PC-9 (cell line): ENCODE results near the gene TECPR1. TPM values are rescaled to one million over a fixed set of nuclear protein-coding genes. Genes with fewer than 3 reads are reported as not detected.
A peak's percentile ranks its signal among the peaks of the same experiment; 100 is the strongest.

ENCODE experiments used
- BruUV-seq: library from RNA; stranded (reverse); fragments of 400-500 nt; replicated peaks from 2 replicates; lab custom pipeline; 2021; lab: Mats Ljungman, UMichigan
- CTCF ChIA-PET: fragments of 300-600 bp; sonication (Branson Sonifier 250); formaldehyde crosslinking; loops from one replicate; lab custom pipeline; 2022; ENCODE audit warnings: antibody characterized with exemption; lab: Charles Lee
- POLR2A ChIA-PET: fragments of 300-600 bp; sonication (Branson Sonifier 250); formaldehyde crosslinking; loops from one replicate; lab custom pipeline; 2022; ENCODE audit warnings: antibody characterized with exemption; ENCODE audit not compliant: unreplicated experiment; lab: Charles Lee
- DNase-seq, 2 experiments: peaks; one replicate each; pipeline versions ENCODE4 v3.0.0 to v3.0.0-alpha.2; 2015 to 2022; ENCODE audit warnings: mixed read lengths in 1 of 2
- H2AFZ ChIP-seq: fragments of 200-600 bp; sonication (generic); 2 replicates; pipeline ENCODE4 v1.8.1; 2017; ENCODE audit warnings: antibody characterized with exemption
- H3F3A ChIP-seq: fragments of 200-600 bp; sonication (generic); 2 replicates; pipeline ENCODE4 v1.8.1; 2017; ENCODE audit warnings: antibody characterized with exemption, mild to moderate bottlenecking, low read depth; ENCODE audit not compliant: insufficient read depth
- H3K27ac ChIP-seq: fragments of 200-600 bp; sonication (generic); 2 replicates; pipeline ENCODE4 v1.6.1; 2016; ENCODE audit warnings: mixed run types
- H3K27me3 ChIP-seq: fragments of 200-600 bp; sonication (generic); 2 replicates; pipeline ENCODE4 v1.6.1; 2016; ENCODE audit warnings: low read depth, mixed run types; ENCODE audit not compliant: insufficient read depth
- H3K36me3 ChIP-seq: fragments of 200-600 bp; sonication (generic); 2 replicates; pipeline ENCODE4 v1.6.1; 2016; ENCODE audit warnings: low read depth, mixed run types
- H3K4me1 ChIP-seq: fragments of 200-600 bp; sonication (generic); replicated peaks from 2 replicates; pipeline ENCODE4 v1.6.1; 2016; ENCODE audit warnings: mixed run types; ENCODE audit not compliant: insufficient read depth
- H3K4me2 ChIP-seq: fragments of 200-600 bp; sonication (generic); 2 replicates; pipeline ENCODE4 v1.6.1; 2017; ENCODE audit warnings: mixed run types
- H3K4me3 ChIP-seq: fragments of 200-600 bp; sonication (generic); 2 replicates; pipeline ENCODE4 v1.6.1; 2016; ENCODE audit warnings: mixed run types
- H3K79me2 ChIP-seq: fragments of 200-600 bp; sonication (generic); 2 replicates; pipeline ENCODE4 v1.6.1; 2017; ENCODE audit warnings: low read depth, mixed run types
- H3K9me2 ChIP-seq: fragments of 200-600 bp; sonication (generic); 2 replicates; pipeline ENCODE4 v1.8.1; 2017; ENCODE audit warnings: mild to moderate bottlenecking; ENCODE audit not compliant: insufficient read depth
- H3K9me3 ChIP-seq: fragments of 200-600 bp; sonication (generic); 2 replicates; pipeline ENCODE4 v1.8.1; 2016; ENCODE audit warnings: low read depth; ENCODE audit not compliant: insufficient read depth
- H4K20me1 ChIP-seq: fragments of 200-600 bp; sonication (generic); 2 replicates; pipeline ENCODE4 v1.8.1; 2017; ENCODE audit not compliant: insufficient read depth
- EZH2 ChIP-seq: fragments of 200-600 bp; sonication (generic); IDR thresholded peaks from 2 replicates; pipeline ENCODE4 v1.8.0; 2017; ENCODE audit warnings: antibody characterized with exemption, low read depth
- intact Hi-C: fragments of 100-400 bp; cut with micrococcal nuclease; formaldehyde crosslinking; loops from one replicate; pipeline ENCODE4 v1.10.0; 2022; ENCODE audit not compliant: unreplicated experiment
- total RNA-seq: library from RNA; stranded (reverse); gene quantifications from 2 replicates; pipeline ENCODE4 v1.2.3, GENCODE V29; 2021
- TF ChIP-seq, protein P1 (sequence below): fragments of 200-600 bp; sonication (generic); conservative IDR thresholded peaks from 2 replicates; pipeline ENCODE4 v1.6.1; 2017; ENCODE audit warnings: mixed run types, antibody characterized with exemption, mild to moderate bottlenecking, moderate library complexity

Gene TECPR1
- total RNA-seq, 1 experiment from 2014 or later: 22.7 TPM

DNA sequence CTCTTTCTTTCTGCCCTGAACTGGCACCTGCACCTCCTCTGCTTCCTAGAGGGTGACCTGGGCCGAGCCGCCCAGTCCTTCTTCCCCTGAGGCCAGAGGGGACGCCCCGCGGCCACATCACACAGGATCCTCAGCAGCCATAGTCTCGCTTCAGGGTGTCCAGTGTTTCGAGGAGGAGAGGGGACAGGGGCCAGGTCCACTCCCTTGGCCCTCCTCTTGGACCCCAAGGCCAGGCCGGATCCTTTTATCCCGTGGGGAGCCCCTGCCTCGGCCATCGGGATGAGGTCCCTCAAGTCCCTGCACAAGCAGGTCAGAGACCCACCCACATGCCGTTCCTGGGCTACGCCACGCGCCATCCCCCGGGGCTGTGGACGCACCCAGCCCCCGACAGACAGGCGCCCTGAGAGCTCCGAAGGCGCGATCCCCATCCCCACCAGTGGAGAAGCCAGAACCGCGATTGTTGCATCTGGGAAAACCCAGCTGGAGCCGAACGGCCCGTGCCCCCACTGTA, 37.2 kb downstream of the TECPR1 start:
- TF ChIP-seq EZH2: no peak
- TF ChIP-seq, protein P1, sequence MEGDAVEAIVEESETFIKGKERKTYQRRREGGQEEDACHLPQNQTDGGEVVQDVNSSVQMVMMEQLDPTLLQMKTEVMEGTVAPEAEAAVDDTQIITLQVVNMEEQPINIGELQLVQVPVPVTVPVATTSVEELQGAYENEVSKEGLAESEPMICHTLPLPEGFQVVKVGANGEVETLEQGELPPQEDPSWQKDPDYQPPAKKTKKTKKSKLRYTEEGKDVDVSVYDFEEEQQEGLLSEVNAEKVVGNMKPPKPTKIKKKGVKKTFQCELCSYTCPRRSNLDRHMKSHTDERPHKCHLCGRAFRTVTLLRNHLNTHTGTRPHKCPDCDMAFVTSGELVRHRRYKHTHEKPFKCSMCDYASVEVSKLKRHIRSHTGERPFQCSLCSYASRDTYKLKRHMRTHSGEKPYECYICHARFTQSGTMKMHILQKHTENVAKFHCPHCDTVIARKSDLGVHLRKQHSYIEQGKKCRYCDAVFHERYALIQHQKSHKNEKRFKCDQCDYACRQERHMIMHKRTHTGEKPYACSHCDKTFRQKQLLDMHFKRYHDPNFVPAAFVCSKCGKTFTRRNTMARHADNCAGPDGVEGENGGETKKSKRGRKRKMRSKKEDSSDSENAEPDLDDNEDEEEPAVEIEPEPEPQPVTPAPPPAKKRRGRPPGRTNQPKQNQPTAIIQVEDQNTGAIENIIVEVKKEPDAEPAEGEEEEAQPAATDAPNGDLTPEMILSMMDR: no peak
- no TSS peak for BruUV-seq
- DNase-seq: no peak
- Histone ChIP-seq H3K4me1 (no peaks in the 10 kb centered on the region), H3K4me2 (no peak overlapping the region), H3K9me3 (no peaks in the 10 kb centered on the region), H3K4me3 (no peak overlapping the region), H3K79me2 (no peaks in the 10 kb centered on the region), H3F3A (peaks cover 9% of the 10 kb centered on the region; the same call in 1 of the 2 replicates), H4K20me1 (no peaks in the 10 kb centered on the region), H3K9me2 (no peaks in the 10 kb centered on the region), H3K36me3 (no peaks in the 10 kb centered on the region), H2AFZ (no peak overlapping the region), H3K27me3 (no peaks in the 10 kb centered on the region), H3K27ac (no peak overlapping the region)
- intact Hi-C loops: no loop called here
- CTCF ChIA-PET: no interaction called here
- POLR2A ChIA-PET: no interaction called here

DNA sequence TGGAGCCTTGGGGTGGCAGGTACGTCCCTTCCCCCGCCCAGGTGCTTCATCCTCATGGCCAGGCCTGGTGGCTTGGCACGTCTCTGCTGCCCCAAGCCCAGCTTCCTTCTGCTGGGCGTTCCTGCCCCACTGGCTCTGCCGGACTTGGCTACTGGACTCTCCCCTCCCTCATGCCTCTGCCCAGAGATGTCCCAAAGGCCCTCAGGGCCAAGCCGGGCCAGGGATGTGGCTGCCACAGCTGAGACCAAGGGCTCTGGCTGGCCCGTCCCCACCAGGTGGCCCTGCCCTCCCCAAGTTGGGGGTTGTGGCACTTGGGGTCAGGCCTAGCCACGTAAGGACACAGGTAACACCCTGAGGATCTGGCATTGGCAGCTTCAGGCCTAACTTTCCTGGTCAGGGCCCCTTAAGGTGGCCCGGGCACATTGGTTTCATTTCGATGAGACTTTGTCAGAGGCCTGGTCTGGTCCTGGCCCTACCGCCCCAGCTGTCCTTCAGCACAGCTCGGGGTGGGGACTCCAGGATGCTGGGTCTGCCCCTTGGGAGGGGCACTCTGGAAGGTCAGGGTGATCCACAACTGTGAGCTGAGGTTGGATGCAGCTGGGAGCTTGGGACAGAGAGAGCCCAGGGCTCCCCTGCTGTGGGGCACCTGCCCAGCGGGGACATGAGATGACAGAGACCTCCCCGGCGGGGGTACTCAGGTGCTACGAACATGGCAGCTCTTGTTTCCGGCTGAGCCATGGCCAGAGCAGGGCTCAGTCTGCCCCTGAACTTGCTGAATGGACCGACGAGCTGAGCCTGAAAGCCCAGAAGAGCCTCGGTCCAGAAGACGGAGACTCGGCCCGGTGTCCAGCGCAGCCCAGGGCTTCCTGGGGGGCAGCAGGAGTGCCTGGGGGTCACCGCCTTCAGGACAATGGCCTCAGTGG, 37.9 kb downstream of the TECPR1 start:
- no peaks in the 10 kb centered on the region for H3K79me2 ChIP-seq
- H3K27ac ChIP-seq: no peak overlapping the region
- CTCF ChIA-PET: no interaction called here
- intact Hi-C loops: no loop called here
- peaks cover 3% of the 10 kb centered on the region; the same call in 1 of the 2 replicates for H3F3A ChIP-seq
- no peaks in the 10 kb centered on the region for H3K4me1 ChIP-seq
- H3K27me3 ChIP-seq: no peaks in the 10 kb centered on the region
- no TSS peak for BruUV-seq
- H3K4me3 ChIP-seq: no peak overlapping the region
- POLR2A ChIA-PET: no interaction called here
- no peak overlapping the region for H3K4me2 ChIP-seq
- no peaks in the 10 kb centered on the region for H4K20me1 ChIP-seq
- H3K9me3 ChIP-seq: no peaks in the 10 kb centered on the region
- no peaks in the 10 kb centered on the region for H3K9me2 ChIP-seq
- no peak overlapping the region for H2AFZ ChIP-seq
- TF ChIP-seq, protein P1: no peak
- TF ChIP-seq EZH2: no peak
- DNase-seq: peak in 1 of 2 experiments; percentile 24
- no peaks in the 10 kb centered on the region for H3K36me3 ChIP-seq

DNA sequence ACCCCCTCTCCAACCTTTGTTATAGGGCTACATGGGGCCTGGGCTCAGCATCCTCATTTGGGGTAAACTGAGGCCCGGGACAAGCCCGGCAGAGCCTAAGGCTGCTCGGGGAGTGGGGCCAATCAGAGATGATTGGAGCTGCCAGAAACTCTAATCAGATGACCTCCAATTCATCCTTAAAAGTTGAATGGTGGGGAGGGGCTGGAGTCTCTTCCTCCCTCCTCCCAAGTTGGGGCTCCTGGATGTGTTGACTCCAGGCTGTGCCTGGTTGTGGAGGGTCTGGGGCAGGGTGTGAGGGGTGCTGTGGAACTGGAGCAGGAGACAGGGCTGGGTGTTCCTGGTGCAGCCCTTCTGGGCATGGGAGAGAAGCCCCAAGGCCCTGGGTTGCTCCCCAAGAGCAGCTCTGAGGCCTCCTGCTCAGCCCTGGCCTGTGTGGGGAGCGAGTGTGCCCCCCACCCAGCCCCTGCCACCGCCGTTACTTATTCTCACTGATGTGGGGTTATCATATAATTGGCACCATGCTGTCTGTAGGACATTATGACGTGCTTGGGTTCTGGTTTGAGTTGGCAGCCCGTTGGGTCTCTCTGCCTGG, 38.6 kb downstream of the TECPR1 start:
- Histone ChIP-seq H3K4me1 (no peaks in the 10 kb centered on the region), H3K9me2 (no peaks in the 10 kb centered on the region), H3F3A (no peaks in the 10 kb centered on the region; the same call in 1 of the 2 replicates), H3K27me3 (no peaks in the 10 kb centered on the region), H3K27ac (no peak overlapping the region), H2AFZ (no peak overlapping the region), H3K36me3 (no peaks in the 10 kb centered on the region), H3K4me3 (no peak overlapping the region), H3K79me2 (no peaks in the 10 kb centered on the region), H3K4me2 (no peak overlapping the region), H3K9me3 (no peaks in the 10 kb centered on the region), H4K20me1 (no peaks in the 10 kb centered on the region)
- intact Hi-C loops: no loop called here
- ChIA-PET CTCF (no interaction called here), POLR2A (no interaction called here)
- TF ChIP-seq EZH2: no peak
- TF ChIP-seq, protein P1: no peak
- BruUV-seq: no TSS peak
- no peak for DNase-seq
